HepG2 (cell line): ENCODE measurements around the gene ARL16. TPM values are rescaled to one million over a fixed set of nuclear protein-coding genes. Genes with fewer than 3 reads are reported as not detected.
A peak's percentile ranks its signal among the peaks of the same experiment; 100 is the strongest.

Experiments
- FOXA1 ChIP-seq, 2 experiments: fragments of 450-650 bp in 1 of 2; sonication (generic) in 1 of 2; formaldehyde crosslinking in 1 of 2; IDR thresholded peaks; 2 replicates each; pipeline versions ENCODE4 v1.4.0 to v1.6.1; 2016 to 2020; ENCODE audit warnings: missing genetic modification reagents in 1 of 2
- GRHL1 ChIP-seq: sonication (generic); formaldehyde crosslinking; conservative IDR thresholded peaks from 2 replicates; pipeline ENCODE4 v1.8.0; 2022; ENCODE audit warnings: missing genetic modification reagents
- HNRNPLL ChIP-seq: fragments of 200-400 bp; formaldehyde crosslinking; IDR thresholded peaks from 2 replicates; pipeline ENCODE4 v1.6.1; 2017; ENCODE audit warnings: mild to moderate bottlenecking, low read depth, low read length; ENCODE audit not compliant: poor library complexity, severe bottlenecking
- JUN ChIP-seq: sonication (generic); formaldehyde crosslinking; IDR thresholded peaks from 2 replicates; pipeline ENCODE4 v1.4.0; 2020; ENCODE audit warnings: mild to moderate bottlenecking, missing genetic modification reagents
- NCOA2 ChIP-seq: sonication (generic); formaldehyde crosslinking; IDR thresholded peaks from 2 replicates; pipeline ENCODE4 v1.8.0; 2022; ENCODE audit warnings: inconsistent platforms
- NCOA5 ChIP-seq: sonication (generic); formaldehyde crosslinking; IDR thresholded peaks from 2 replicates; pipeline ENCODE4 v1.4.0; 2020; ENCODE audit warnings: missing genetic modification reagents
- SATB2 ChIP-seq: sonication (generic); formaldehyde crosslinking; IDR thresholded peaks from 2 replicates; pipeline ENCODE4 v1.5.0; 2020; ENCODE audit warnings: missing genetic modification reagents
- SETDB1 ChIP-seq: sonication (generic); formaldehyde crosslinking; IDR thresholded peaks from 2 replicates; pipeline ENCODE4 v1.5.1; 2020; ENCODE audit warnings: missing genetic modification reagents, mild to moderate bottlenecking, borderline replicate concordance
- TAF1 ChIP-seq: sonication (generic); formaldehyde crosslinking; IDR thresholded peaks from 2 replicates; pipeline ENCODE4 v1.4.0; 2020; ENCODE audit warnings: missing genetic modification reagents
- ZBTB10 ChIP-seq: sonication (generic); formaldehyde crosslinking; IDR thresholded peaks from 2 replicates; pipeline ENCODE4 v1.4.0; 2020; ENCODE audit warnings: missing genetic modification reagents, borderline replicate concordance
- ZKSCAN5 ChIP-seq: sonication (generic); formaldehyde crosslinking; IDR thresholded peaks from 2 replicates; pipeline ENCODE4 v1.5.1; 2020; ENCODE audit warnings: mild to moderate bottlenecking, missing genetic modification reagents
- ZNF292 ChIP-seq: sonication (generic); formaldehyde crosslinking; IDR thresholded peaks from 2 replicates; pipeline ENCODE4 v1.8.1; 2022; ENCODE audit warnings: mild to moderate bottlenecking, low read depth, missing genetic modification reagents, borderline replicate concordance
- ZNF547 ChIP-seq: sonication (generic); formaldehyde crosslinking; IDR thresholded peaks from 2 replicates; pipeline ENCODE4 v1.5.1; 2020; ENCODE audit warnings: mild to moderate bottlenecking, missing genetic modification reagents
- ZNF678 ChIP-seq: sonication (generic); formaldehyde crosslinking; IDR thresholded peaks from 2 replicates; pipeline ENCODE4 v1.4.0; 2020; ENCODE audit warnings: mild to moderate bottlenecking, missing genetic modification reagents
- ZNF839 ChIP-seq: sonication (generic); formaldehyde crosslinking; IDR thresholded peaks from 2 replicates; pipeline ENCODE4 v1.4.0; 2020; ENCODE audit warnings: missing genetic modification reagents, mild to moderate bottlenecking, borderline replicate concordance
- polyA plus RNA-seq, 8 experiments: library from polyadenylated mRNA; depleted of rRNA in 3 of 8; stranded (reverse) in 7 of 8; unstranded in 1 of 8; fragments of >200 nt; fragmentation: Illumina TruSeq in 4 of 8; extraction: Trizol in 4 of 8; gene quantifications; 2 replicates each; pipeline versions ENCODE4 v1.2.1 to v1.2.3, GENCODE V29; 2011 to 2016; ENCODE audit warnings: low read depth in 4 of 8, missing spikeins in 1 of 8, mixed read lengths in 1 of 8; ENCODE audit not compliant: insufficient read depth in 1 of 8
- total RNA-seq, 5 experiments: library from RNA; depleted of rRNA; stranded (reverse); fragments of >200 nt; fragmentation: Illumina TruSeq; extraction: Trizol; gene quantifications; 2 replicates each; pipeline ENCODE4 v1.2.3, GENCODE V29; 2016; ENCODE audit warnings: low read depth in 1 of 5
- TF ChIP-seq, protein P1 (sequence below), 2 experiments: sonication (generic) in 1 of 2; formaldehyde crosslinking in 1 of 2; IDR thresholded peaks; 2 replicates each; pipeline versions ENCODE4 v1.4.0 to v1.6.1; 2016 to 2020; ENCODE audit warnings: borderline replicate concordance in 1 of 2, low read depth in 1 of 2, mild to moderate bottlenecking in 1 of 2, missing genetic modification reagents in 1 of 2
- TF ChIP-seq, protein P2 (sequence below): sonication (generic); formaldehyde crosslinking; IDR thresholded peaks from 2 replicates; pipeline ENCODE4 v1.8.0; 2022; ENCODE audit warnings: low read depth, missing genetic modification reagents

The ARL16 gene
- total and polyA plus RNA-seq, 2 of the 13 experiments (the other 11 are each of a cell fraction or from before 2014, with no cell fraction given) = 20.8 to 30.8 TPM

GRCh38 chr17:81700353-81701287 lies 17.0 kb upstream of the ARL16 start (continued):
- TF ChIP-seq GRHL1 (CRISPR knock-in tag) (no peak), JUN (CRISPR knock-in tag) (no peak), FOXA1 (IDR thresholded peaks at IDR 0.05) (no peak), FOXA1 (CRISPR knock-in tag; IDR thresholded peaks at IDR 0.05) (no peak), ZNF547 (no peak), ZNF839 (no peak), NCOA2 (no peak), SETDB1 (no peak), ZKSCAN5 (CRISPR knock-in tag) (no peak), NCOA5 (no peak), ZNF678 (CRISPR knock-in tag) (no peak), HNRNPLL (no peak), ZBTB10 (no peak), SATB2 (CRISPR knock-in tag) (no peak), ZNF292 (no peak), TAF1 (no peak)
- TF ChIP-seq, protein P1, sequence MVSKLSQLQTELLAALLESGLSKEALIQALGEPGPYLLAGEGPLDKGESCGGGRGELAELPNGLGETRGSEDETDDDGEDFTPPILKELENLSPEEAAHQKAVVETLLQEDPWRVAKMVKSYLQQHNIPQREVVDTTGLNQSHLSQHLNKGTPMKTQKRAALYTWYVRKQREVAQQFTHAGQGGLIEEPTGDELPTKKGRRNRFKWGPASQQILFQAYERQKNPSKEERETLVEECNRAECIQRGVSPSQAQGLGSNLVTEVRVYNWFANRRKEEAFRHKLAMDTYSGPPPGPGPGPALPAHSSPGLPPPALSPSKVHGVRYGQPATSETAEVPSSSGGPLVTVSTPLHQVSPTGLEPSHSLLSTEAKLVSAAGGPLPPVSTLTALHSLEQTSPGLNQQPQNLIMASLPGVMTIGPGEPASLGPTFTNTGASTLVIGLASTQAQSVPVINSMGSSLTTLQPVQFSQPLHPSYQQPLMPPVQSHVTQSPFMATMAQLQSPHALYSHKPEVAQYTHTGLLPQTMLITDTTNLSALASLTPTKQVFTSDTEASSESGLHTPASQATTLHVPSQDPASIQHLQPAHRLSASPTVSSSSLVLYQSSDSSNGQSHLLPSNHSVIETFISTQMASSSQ (IDR thresholded peaks at IDR 0.05; ENCODE audit: low read depth) = no peak
- TF ChIP-seq, protein P1 (CRISPR knock-in tag; IDR thresholded peaks at IDR 0.05; ENCODE audit: borderline replicate concordance) = 0 out of 2 replicates have a peak, but pooled peaks have one; percentile 17
- TF ChIP-seq, protein P2, sequence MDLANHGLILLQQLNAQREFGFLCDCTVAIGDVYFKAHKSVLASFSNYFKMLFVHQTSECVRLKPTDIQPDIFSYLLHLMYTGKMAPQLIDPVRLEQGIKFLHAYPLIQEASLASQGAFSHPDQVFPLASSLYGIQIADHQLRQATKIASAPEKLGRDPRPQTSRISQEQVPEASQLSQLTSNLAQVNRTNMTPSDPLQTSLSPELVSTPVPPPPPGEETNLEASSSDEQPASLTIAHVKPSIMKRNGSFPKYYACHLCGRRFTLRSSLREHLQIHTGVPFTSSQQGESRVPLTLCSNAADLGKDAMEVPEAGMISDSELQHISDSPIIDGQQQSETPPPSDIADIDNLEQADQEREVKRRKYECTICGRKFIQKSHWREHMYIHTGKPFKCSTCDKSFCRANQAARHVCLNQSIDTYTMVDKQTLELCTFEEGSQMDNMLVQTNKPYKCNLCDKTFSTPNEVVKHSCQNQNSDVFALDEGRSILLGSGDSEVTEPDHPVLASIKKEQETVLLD = no peak
